Nephron (organoid): ENCODE data around the gene KRTAP10-12.
"Not testable (repeated sequence)": the region's sequence is repeated elsewhere in the genome, so short reads cannot be mapped to it uniquely, and the experiment has no call there.

Experiments
- H3K27ac Mint-ChIP-seq, 3 experiments: 2 replicates each; pipeline ENCODE4 v1.8.0; 2020; ENCODE audit warnings: mixed read lengths in 3 of 3, mild to moderate bottlenecking in 2 of 3, moderate library complexity in 1 of 3
- H3K27me3 Mint-ChIP-seq: 2 replicates; pipeline ENCODE4 v1.8.0; 2021; ENCODE audit warnings: low read depth, mild to moderate bottlenecking, moderate library complexity, mixed read lengths
- H3K36me3 Mint-ChIP-seq: 2 replicates; pipeline ENCODE4 v1.8.0; 2020; ENCODE audit warnings: low read depth, mixed read lengths
- H3K4me1 Mint-ChIP-seq: 2 replicates; pipeline ENCODE4 v1.8.0; 2020; ENCODE audit warnings: mixed read lengths
- H3K4me3 Mint-ChIP-seq, 3 experiments: 2 replicates each; pipeline ENCODE4 v1.8.0; 2020; ENCODE audit warnings: mild to moderate bottlenecking in 3 of 3, mixed read lengths in 3 of 3, moderate library complexity in 2 of 3
- H3K9me3 Mint-ChIP-seq: 2 replicates; pipeline ENCODE4 v1.8.0; 2020; ENCODE audit warnings: mixed read lengths
- TF ChIP-seq, protein P1 (sequence below), 3 experiments: fragments of 200-600 bp; sonication (generic); IDR thresholded peaks; one replicate each; pipeline ENCODE4 v1.5.0; 2021; ENCODE audit warnings: antibody characterized with exemption in 3 of 3; ENCODE audit not compliant: unreplicated experiment in 3 of 3

Gene KRTAP10-12, protein sequence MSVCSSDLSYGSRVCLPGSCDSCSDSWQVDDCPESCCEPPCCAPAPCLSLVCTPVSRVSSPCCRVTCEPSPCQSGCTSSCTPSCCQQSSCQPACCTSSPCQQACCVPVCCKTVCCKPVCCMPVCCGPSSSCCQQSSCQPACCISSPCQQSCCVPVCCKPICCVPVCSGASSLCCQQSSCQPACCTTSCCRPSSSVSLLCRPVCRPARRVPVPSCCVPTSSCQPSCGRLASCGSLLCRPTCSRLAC

DNA sequence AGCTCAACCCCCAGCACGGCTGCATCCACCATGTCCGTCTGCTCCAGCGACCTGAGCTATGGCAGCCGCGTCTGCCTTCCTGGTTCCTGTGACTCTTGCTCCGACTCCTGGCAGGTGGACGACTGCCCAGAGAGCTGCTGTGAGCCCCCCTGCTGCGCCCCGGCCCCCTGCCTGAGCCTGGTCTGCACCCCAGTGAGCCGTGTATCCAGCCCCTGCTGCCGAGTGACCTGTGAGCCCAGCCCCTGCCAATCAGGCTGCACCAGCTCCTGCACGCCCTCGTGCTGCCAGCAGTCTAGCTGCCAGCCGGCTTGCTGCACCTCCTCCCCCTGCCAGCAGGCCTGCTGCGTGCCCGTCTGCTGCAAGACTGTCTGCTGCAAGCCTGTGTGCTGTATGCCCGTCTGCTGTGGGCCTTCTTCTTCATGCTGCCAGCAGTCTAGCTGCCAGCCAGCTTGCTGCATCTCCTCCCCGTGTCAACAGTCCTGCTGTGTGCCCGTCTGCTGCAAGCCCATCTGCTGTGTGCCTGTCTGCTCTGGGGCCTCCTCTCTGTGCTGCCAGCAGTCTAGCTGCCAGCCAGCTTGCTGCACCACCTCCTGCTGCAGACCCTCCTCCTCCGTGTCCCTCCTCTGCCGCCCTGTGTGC lies at the start of gene KRTAP10-12:
Gene KRTAP10-12 (plus strand): TSS at position 1 of the 639 bp plus-strand sequence. CDS start 30 bp downstream, at position 31.
- H3K36me3 Mint-ChIP-seq, H3K4me3 Mint-ChIP-seq, H3K27ac Mint-ChIP-seq: not testable (repeated sequence)
- Mint-ChIP-seq H3K9me3 (peaks cover 21% of the 10 kb centered on the region), H3K4me1 (peaks cover 18% of the 10 kb centered on the region), H3K27me3 (peaks cover 66% of the 10 kb centered on the region)

DNA sequence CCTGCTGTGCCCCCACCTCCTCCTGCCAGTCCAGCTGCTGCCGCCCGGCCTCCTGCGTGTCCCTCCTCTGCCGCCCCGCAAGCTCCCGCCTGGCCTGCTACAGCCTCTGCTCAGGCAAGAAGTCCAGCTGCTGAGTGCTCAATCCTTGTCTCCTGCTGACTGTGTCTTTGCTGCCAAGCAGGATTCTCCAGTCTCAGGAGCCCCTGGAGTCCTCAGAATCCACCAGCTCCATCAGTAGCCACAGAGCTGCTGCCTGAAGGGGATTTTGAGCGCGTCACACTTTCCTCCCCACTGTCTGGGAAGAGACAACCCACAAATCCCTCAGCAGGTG lies 49.8 kb upstream of the KRTAP10-12 start:
- peaks cover 11% of the 10 kb centered on the region for H3K4me1 Mint-ChIP-seq
- H3K4me3 Mint-ChIP-seq, result no peak overlapping the region
- H3K36me3 Mint-ChIP-seq, result peaks cover 11% of the 10 kb centered on the region
- peak overlapping the region in 1 of 3 experiments; percentile 31 for H3K27ac Mint-ChIP-seq
- peaks cover 33% of the 10 kb centered on the region for H3K9me3 Mint-ChIP-seq
- TF ChIP-seq, protein P1, sequence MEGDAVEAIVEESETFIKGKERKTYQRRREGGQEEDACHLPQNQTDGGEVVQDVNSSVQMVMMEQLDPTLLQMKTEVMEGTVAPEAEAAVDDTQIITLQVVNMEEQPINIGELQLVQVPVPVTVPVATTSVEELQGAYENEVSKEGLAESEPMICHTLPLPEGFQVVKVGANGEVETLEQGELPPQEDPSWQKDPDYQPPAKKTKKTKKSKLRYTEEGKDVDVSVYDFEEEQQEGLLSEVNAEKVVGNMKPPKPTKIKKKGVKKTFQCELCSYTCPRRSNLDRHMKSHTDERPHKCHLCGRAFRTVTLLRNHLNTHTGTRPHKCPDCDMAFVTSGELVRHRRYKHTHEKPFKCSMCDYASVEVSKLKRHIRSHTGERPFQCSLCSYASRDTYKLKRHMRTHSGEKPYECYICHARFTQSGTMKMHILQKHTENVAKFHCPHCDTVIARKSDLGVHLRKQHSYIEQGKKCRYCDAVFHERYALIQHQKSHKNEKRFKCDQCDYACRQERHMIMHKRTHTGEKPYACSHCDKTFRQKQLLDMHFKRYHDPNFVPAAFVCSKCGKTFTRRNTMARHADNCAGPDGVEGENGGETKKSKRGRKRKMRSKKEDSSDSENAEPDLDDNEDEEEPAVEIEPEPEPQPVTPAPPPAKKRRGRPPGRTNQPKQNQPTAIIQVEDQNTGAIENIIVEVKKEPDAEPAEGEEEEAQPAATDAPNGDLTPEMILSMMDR (IDR thresholded peaks at IDR 0.05; ENCODE audit: unreplicated experiment in 3 of 3), result no peak
- H3K27me3 Mint-ChIP-seq, result peaks cover 12% of the 10 kb centered on the region

DNA sequence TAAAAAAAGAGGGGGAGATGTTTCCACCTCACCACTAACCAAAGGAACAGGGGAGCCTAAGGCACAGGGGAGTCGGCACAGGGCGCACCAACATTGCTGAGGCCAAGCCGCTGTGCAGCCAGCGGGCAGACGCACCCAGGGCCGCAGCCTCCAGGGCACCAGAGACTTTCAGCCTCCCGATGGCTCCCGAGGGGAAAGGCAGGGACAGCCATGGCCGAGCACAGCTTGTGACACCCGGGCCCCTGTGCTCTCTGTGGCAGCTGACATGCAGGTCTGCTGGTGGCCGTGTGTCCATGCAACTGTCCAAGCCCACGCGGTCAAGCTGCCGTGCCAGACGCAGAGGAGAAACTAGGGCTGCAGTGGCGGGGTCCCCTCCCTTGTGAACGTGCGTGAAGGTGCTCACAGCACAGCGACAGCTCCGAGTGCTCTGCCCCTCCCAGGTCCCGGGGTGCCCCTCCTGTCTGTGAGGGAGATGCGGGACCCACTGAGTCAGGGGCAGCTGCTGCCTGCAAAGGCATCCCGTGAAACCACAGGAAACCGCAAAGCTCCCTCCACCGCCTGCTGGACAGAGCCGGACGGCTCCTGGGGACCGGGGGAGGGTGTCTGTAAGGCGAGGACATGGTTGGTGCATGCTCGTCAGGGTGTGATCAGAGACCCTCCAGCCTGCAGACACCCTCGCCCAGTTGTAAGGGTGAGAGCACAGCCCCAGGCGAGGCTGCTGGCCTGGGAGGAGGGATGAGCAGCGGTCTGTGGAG lies 48.2 kb upstream of the KRTAP10-12 start:
- Mint-ChIP-seq H3K4me1 (peaks cover 11% of the 10 kb centered on the region), H3K9me3 (peaks cover 27% of the 10 kb centered on the region), H3K36me3 (peaks cover 11% of the 10 kb centered on the region), H3K4me3 (no peak overlapping the region), H3K27ac (no peak overlapping the region), H3K27me3 (peaks cover 18% of the 10 kb centered on the region)
- TF ChIP-seq, protein P1 (IDR thresholded peaks at IDR 0.05; ENCODE audit: unreplicated experiment in 3 of 3), result no peak

DNA sequence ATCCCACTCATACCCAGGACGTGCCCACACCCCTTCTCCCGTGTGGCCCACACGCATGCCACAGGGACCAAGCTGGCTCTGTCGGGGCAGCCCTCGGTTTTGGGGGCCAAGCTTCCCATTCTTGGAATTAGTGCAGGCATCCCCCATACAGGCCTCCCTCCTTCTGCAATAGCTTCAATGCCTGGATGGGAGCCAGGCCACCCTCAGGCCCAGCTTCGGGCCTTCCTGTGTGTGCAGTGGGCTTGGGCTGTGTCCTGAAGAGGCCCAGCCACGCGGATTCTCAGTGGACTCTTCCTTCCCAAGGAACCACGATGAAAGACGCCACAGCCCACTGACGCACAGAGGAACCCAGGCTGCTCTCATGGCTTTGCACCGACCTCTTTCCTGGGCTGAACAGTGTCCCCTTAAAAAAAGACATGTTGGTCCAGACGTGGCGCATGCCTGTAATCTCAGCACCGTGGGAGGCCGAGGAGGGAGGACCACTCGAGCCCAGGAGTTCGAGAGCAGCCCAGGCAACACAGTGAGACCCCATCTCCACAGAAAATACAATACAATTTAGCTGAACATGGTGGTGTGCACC lies 47.4 kb upstream of the KRTAP10-12 start:
- peaks cover 8% of the 10 kb centered on the region for H3K36me3 Mint-ChIP-seq
- H3K4me3 Mint-ChIP-seq, result no peak overlapping the region
- TF ChIP-seq, protein P1 (IDR thresholded peaks at IDR 0.05; ENCODE audit: unreplicated experiment in 3 of 3), result no peak
- H3K27me3 Mint-ChIP-seq, result peaks cover 18% of the 10 kb centered on the region
- H3K4me1 Mint-ChIP-seq, result peaks cover 11% of the 10 kb centered on the region
- H3K27ac Mint-ChIP-seq, result no peak overlapping the region
- H3K9me3 Mint-ChIP-seq, result peaks cover 22% of the 10 kb centered on the region

DNA sequence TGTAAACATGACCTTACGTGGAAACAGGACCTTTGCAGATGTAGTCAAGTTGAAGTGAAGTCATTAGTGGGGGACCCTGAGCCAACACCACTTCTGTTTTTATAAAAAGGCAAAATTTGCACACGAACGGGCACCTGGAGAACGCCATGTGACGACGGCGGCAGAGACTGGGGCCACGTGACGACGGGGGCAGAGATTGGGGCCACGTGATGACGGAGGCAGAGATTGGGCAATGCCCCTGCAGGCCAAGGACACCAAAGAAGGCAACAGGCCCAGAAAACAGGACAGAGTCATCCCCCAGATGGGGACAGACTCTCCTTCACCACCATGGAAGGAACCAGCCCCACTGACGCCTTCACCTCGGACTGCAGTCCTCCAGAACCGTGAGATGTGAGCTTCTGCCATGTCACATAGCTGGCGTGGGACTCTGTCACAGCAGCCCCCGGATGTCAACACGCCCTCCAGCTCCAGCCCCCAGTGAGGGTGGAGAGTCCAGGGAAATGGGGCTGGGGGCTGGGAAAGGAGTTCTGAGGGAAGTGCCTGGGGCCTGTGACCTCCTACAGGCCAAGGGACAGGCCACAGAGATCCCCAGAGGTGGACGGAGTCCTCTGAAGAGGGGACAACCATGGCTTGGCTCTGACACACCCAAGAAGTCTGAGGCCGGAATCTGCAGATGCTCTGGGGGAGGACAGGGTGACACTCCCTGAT lies 46.6 kb upstream of the KRTAP10-12 start:
- H3K27ac Mint-ChIP-seq, result no peak overlapping the region
- TF ChIP-seq, protein P1 (IDR thresholded peaks at IDR 0.05; ENCODE audit: unreplicated experiment in 3 of 3), result no peak
- peaks cover 17% of the 10 kb centered on the region for H3K9me3 Mint-ChIP-seq
- peaks cover 18% of the 10 kb centered on the region for H3K27me3 Mint-ChIP-seq
- peaks cover 3% of the 10 kb centered on the region for H3K36me3 Mint-ChIP-seq
- no peak overlapping the region for H3K4me3 Mint-ChIP-seq
- H3K4me1 Mint-ChIP-seq, result peaks cover 11% of the 10 kb centered on the region
